ENCODE measurements around the gene MYBPC2.

- TF ChIP-seq POLR2A (IDR thresholded peaks at IDR 0.05) (no peak), CTCF (IDR thresholded peaks at IDR 0.05) (no peak)
Observed at GRCh38 chr19:50514346-50515167, 81.9 kb downstream of the MYBPC2 start.
